NCI-H1436 (cell line): Measurements from ENCODE around the gene ICOS.
"Not testable (repeated sequence)": the region's sequence is repeated elsewhere in the genome, so short reads cannot be mapped to it uniquely, and the experiment has no call there.

Source experiments
- DNase-seq: peaks from one replicate; lab custom pipeline; 2025; lab: John Stamatoyannopoulos, UW

ICOS gene

GRCh38 chr2:203918264-203918663, 18.3 kb upstream of the ICOS start:
- no peak for DNase-seq

GRCh38 chr2:203918839-203919238, 17.7 kb upstream of the ICOS start:
- DNase-seq = no peak

GRCh38 chr2:203925512-203926158, 10.9 kb upstream of the ICOS start:
- DNase-seq = no peak

- DNase-seq = no peak
These were observed 7.7 kb upstream of the ICOS start for GRCh38 chr2:203928849-203929248.

- not testable (repeated sequence) for DNase-seq
These were observed 5.3 kb upstream of the ICOS start for GRCh38 chr2:203931262-203931661.

GRCh38 chr2:203934041-203934492, 2.5 kb upstream of the ICOS start:
- DNase-seq = no peak

- DNase-seq = no peak
These were observed 1.7 kb upstream of the ICOS start for GRCh38 chr2:203934711-203935438.

- no peak for DNase-seq
These were observed 995 bp upstream of the ICOS start for GRCh38 chr2:203935568-203935967.

- no peak for DNase-seq
These were observed 386 bp downstream of the ICOS start for GRCh38 chr2:203936949-203937348.

GRCh38 chr2:203937788-203938187, 1.2 kb downstream of the ICOS start:
- DNase-seq = no peak

- DNase-seq = no peak
These were observed 3.5 kb downstream of the ICOS start for GRCh38 chr2:203940039-203940438.

GRCh38 chr2:203943493-203944382, 7.2 kb downstream of the ICOS start:
- DNase-seq = not testable (repeated sequence)

- no peak for DNase-seq
These were observed 12.2 kb downstream of the ICOS start for GRCh38 chr2:203948733-203949132.

GRCh38 chr2:203949228-203949627, 12.7 kb downstream of the ICOS start:
- no peak for DNase-seq

- no peak for DNase-seq
These were observed 14.9 kb downstream of the ICOS start for GRCh38 chr2:203951366-203951902.

- no peak for DNase-seq
These were observed 22.7 kb downstream of the ICOS start for GRCh38 chr2:203959265-203959664.

- DNase-seq = no peak
These were observed 23.1 kb downstream of the ICOS start for GRCh38 chr2:203959672-203960071.

GRCh38 chr2:203960811-203961210, 24.2 kb downstream of the ICOS start:
- no peak for DNase-seq

- not testable (repeated sequence) for DNase-seq
These were observed 28.6 kb downstream of the ICOS start for GRCh38 chr2:203965190-203965589.

- DNase-seq = no peak
These were observed 34.7 kb downstream of the ICOS start for GRCh38 chr2:203971251-203971650.

- no peak for DNase-seq
These were observed 35.5 kb downstream of the ICOS start for GRCh38 chr2:203972066-203972465.

GRCh38 chr2:203973000-203973399, 36.4 kb downstream of the ICOS start:
- no peak for DNase-seq
